ENCODE results near the gene LANCL2. TPM values are rescaled to one million over a fixed set of nuclear protein-coding genes. Genes with fewer than 3 reads are reported as not detected.

Gene LANCL2
- total RNA-seq, 1 experiment from 2014 or later, result 18.5 TPM

DNA sequence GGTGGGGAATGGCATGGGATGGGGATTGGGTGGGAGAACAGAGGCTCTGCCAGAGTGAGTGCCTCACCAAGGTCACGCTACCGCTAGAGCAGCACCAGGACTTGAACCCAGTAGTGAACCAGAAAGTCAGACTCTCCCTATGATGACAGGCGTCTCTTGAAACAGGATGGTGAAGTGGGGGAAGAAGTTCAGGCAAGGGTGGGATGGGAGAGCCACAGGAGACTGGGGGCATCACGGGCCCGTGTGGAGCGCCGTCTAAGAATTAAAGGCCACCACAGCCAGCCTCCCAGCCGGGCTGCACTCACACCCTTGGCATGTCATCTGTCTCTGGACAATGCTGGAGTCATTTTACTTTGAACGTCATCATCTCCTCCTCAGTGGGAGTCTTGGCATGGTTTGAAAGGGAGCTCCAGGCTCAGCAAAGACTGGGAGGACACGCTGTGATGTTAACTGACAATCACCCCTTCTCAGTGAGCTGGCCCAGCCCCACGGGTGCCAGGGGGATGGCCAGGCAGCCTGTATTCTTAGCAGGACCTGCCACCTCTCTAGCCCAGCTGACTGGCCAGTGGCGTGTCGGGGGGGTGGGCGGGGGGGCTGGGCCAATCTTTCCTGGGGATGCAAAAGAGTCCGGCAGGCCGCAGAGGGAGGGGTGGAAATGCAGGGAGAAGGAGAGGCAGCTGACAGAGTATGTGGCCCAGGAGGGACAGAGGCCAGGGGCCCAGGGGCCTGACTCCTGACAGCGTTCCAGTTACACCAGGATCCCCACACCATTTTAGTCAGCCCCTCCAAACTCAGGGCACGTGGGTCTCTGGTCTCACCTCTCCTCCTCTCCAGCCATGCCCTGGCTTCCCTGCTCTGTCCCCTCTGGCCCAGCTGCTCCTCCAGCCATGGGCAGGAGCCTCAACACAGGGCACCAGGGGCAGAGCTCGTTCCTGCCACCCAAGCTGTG lies 111.0 kb downstream of the LANCL2 start:
- Histone ChIP-seq H3K9me3 (no peaks in the 10 kb centered on the region), H3K27me3 (replicated peaks; ENCODE audit: control insufficient read depth, insufficient read depth, low read length) (no peaks in the 10 kb centered on the region), H3K4me3 (ENCODE audit: low read depth, low read length) (no peak overlapping the region), H3K4me1 (no peaks in the 10 kb centered on the region), H3K36me3 (ENCODE audit: control insufficient read depth, insufficient read depth, low read length) (no peaks in the 10 kb centered on the region)
- no peaks in the 10 kb centered on the region for H3K36me3 Mint-ChIP-seq (ENCODE audit: insufficient read depth, unreplicated experiment)
- ChIA-PET POLR2A (no interaction called here), CTCF (no interaction called here)
- H3K4me1 Mint-ChIP-seq (ENCODE audit: low read depth, unreplicated experiment), result no peaks in the 10 kb centered on the region
- no peaks in the 10 kb centered on the region for H3K27me3 Mint-ChIP-seq (ENCODE audit: insufficient read depth, unreplicated experiment)
- H3K27ac Mint-ChIP-seq (ENCODE audit: unreplicated experiment), result no peak overlapping the region
- no peak for DNase-seq
- TF ChIP-seq, protein P1, sequence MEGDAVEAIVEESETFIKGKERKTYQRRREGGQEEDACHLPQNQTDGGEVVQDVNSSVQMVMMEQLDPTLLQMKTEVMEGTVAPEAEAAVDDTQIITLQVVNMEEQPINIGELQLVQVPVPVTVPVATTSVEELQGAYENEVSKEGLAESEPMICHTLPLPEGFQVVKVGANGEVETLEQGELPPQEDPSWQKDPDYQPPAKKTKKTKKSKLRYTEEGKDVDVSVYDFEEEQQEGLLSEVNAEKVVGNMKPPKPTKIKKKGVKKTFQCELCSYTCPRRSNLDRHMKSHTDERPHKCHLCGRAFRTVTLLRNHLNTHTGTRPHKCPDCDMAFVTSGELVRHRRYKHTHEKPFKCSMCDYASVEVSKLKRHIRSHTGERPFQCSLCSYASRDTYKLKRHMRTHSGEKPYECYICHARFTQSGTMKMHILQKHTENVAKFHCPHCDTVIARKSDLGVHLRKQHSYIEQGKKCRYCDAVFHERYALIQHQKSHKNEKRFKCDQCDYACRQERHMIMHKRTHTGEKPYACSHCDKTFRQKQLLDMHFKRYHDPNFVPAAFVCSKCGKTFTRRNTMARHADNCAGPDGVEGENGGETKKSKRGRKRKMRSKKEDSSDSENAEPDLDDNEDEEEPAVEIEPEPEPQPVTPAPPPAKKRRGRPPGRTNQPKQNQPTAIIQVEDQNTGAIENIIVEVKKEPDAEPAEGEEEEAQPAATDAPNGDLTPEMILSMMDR (IDR thresholded peaks at IDR 0.05; ENCODE audit: insufficient read depth in 1 of 2, low read depth in 1 of 2, low read length in 1 of 2, severe bottlenecking in 1 of 2, unreplicated experiment in 1 of 2), result no peak
- H3K9me3 Mint-ChIP-seq (ENCODE audit: unreplicated experiment), result no peaks in the 10 kb centered on the region
- intact Hi-C loops (cut with micrococcal nuclease; ENCODE audit: unreplicated experiment), result no loop called here
- no peak overlapping the region for H3K4me3 Mint-ChIP-seq (ENCODE audit: unreplicated experiment)
- no TSS peak for BruUV-seq (replicated peaks)

DNA sequence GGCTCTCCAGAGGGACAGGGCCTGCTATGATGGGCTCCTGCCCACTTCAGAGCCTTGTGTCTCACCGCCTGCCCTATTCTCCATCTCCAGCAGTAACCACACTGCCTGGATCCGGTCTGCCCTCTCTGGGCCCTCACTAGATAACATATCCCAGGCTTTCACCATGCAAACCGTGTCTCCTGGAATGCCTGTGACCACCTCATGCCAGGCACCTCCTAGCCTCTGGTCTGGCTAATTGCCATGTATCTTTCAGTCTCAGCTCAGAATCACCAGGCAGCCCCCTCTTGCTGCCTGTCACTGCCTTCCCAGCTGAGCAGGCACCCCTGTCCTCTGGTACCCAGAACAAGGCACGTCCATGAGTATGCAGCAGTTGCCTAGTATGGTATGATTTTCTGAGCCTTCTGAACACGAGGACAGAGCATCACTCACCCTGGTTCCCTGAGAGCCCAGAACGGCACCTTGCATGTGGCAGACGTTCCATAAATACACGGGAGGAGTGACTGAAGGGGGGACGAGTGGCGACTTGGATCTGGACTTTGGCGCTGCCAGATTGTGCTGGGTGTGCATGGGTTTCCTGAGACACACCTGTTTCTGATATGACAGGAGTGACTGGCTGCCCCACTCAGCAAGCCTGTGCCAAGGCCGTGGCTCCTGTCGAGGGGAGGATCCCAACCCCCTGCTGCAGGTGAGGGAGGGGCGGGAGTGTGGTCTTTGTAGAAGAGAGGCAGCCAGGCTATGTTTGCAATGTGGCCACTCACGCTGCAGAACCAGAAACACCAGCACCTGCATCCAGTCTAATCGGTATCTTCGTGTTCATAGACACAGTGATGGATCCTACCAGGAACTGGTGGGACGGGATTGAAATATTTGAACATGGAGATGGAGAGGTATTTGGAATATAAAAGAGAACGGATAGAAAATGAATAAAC lies 112.0 kb downstream of the LANCL2 start:
- no peaks in the 10 kb centered on the region for H3K9me3 Mint-ChIP-seq (ENCODE audit: unreplicated experiment)
- no peak overlapping the region for H3K27ac Mint-ChIP-seq (ENCODE audit: unreplicated experiment)
- CTCF ChIA-PET, result no interaction called here
- TF ChIP-seq, protein P1 (IDR thresholded peaks at IDR 0.05; ENCODE audit: insufficient read depth in 1 of 2, low read depth in 1 of 2, low read length in 1 of 2, severe bottlenecking in 1 of 2, unreplicated experiment in 1 of 2), result no peak
- no peaks in the 10 kb centered on the region for H3K4me1 Mint-ChIP-seq (ENCODE audit: low read depth, unreplicated experiment)
- H3K27me3 Mint-ChIP-seq (ENCODE audit: insufficient read depth, unreplicated experiment), result no peaks in the 10 kb centered on the region
- no peak overlapping the region for H3K4me3 ChIP-seq (ENCODE audit: low read depth, low read length)
- POLR2A ChIA-PET, result no interaction called here
- DNase-seq, result no peak
- no peaks in the 10 kb centered on the region for H3K27me3 ChIP-seq (replicated peaks; ENCODE audit: control insufficient read depth, insufficient read depth, low read length)
- H3K36me3 ChIP-seq (ENCODE audit: control insufficient read depth, insufficient read depth, low read length), result no peaks in the 10 kb centered on the region
- intact Hi-C loops (cut with micrococcal nuclease; ENCODE audit: unreplicated experiment), result no loop called here
- no peaks in the 10 kb centered on the region for H3K4me1 ChIP-seq
- H3K4me3 Mint-ChIP-seq (ENCODE audit: unreplicated experiment), result no peak overlapping the region
- H3K36me3 Mint-ChIP-seq (ENCODE audit: insufficient read depth, unreplicated experiment), result no peaks in the 10 kb centered on the region
- no TSS peak for BruUV-seq (replicated peaks)
- no peaks in the 10 kb centered on the region for H3K9me3 ChIP-seq

DNA sequence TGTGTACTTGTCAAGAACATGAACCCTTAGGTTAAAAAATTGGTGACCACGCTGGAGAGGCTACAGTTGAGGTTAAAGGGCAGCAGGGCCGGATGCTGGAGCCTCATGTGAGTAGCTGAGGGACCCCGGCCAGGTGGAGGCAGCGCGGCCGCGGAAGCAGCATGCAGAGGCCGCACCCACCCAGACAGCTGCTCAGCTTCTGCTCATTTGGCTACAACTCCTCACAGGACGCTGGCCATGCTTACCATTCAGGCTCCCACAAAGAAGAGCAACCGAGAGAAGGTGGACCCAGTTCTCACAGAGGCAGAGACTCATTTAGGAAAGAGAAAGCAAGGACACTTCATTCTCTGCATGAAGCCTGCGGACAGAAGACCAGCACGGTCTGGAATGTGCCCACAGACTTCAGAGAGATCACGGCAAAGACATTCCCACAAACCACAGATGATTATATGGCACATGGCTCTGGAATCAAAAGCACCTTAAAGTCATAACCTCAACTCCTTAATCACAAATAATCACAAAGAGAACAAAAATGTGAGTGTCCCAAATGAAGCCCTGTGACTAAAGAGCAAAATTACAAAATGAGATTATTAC lies 112.7 kb downstream of the LANCL2 start:
- ChIA-PET CTCF (no interaction called here), POLR2A (no interaction called here)
- Histone ChIP-seq H3K27me3 (replicated peaks; ENCODE audit: control insufficient read depth, insufficient read depth, low read length) (no peaks in the 10 kb centered on the region), H3K36me3 (ENCODE audit: control insufficient read depth, insufficient read depth, low read length) (no peaks in the 10 kb centered on the region), H3K9me3 (no peaks in the 10 kb centered on the region), H3K4me3 (ENCODE audit: low read depth, low read length) (no peak overlapping the region), H3K4me1 (no peaks in the 10 kb centered on the region)
- Mint-ChIP-seq H3K27me3 (ENCODE audit: insufficient read depth, unreplicated experiment) (no peaks in the 10 kb centered on the region), H3K4me1 (ENCODE audit: low read depth, unreplicated experiment) (no peaks in the 10 kb centered on the region), H3K4me3 (ENCODE audit: unreplicated experiment) (no peak overlapping the region), H3K27ac (ENCODE audit: unreplicated experiment) (no peak overlapping the region), H3K36me3 (ENCODE audit: insufficient read depth, unreplicated experiment) (no peaks in the 10 kb centered on the region), H3K9me3 (ENCODE audit: unreplicated experiment) (no peaks in the 10 kb centered on the region)
- intact Hi-C loops (cut with micrococcal nuclease; ENCODE audit: unreplicated experiment), result no loop called here
- DNase-seq, result no peak
- no TSS peak for BruUV-seq (replicated peaks)
- TF ChIP-seq, protein P1 (IDR thresholded peaks at IDR 0.05; ENCODE audit: insufficient read depth in 1 of 2, low read depth in 1 of 2, low read length in 1 of 2, severe bottlenecking in 1 of 2, unreplicated experiment in 1 of 2), result no peak
